Choroid plexus epithelial cell (primary cell): ENCODE measurements around the gene GJC2.

Experiments used
- DNase-seq: peaks from one replicate; pipeline ENCODE4 v3.0.0-alpha.2; 2010; ENCODE audit warnings: low read depth
- H3K4me3 ChIP-seq: 2 replicates; pipeline ENCODE4 v1.5.1; 2011; ENCODE audit warnings: low read depth, mild to moderate bottlenecking, control low read depth, low read length, moderate library complexity
- TF ChIP-seq, protein P1 (sequence below): conservative IDR thresholded peaks from 2 replicates; pipeline ENCODE4 v1.5.1; 2011; ENCODE audit warnings: low read depth, mild to moderate bottlenecking, control low read depth, inconsistent platforms, low read length, moderate library complexity

Gene GJC2

DNA sequence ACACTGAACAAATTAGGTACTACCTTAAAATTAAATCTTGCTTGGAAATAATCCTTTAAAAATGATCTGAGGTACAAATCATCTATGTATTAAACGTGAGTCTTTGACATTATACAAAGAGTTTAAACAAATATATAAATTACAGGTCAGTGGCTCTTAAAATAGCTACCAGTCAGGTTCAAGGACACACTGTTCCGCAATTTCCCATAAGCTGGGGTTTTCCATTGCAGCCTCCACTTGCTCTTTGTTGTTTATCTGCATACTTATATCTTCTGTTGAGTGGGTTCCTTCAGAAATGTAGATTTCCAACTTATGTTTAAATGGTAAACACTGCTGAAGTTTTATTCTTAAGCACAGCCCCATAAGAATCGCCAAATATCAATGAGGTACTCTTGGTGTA is 34.9 kb upstream of the GJC2 start:
- TF ChIP-seq, protein P1, sequence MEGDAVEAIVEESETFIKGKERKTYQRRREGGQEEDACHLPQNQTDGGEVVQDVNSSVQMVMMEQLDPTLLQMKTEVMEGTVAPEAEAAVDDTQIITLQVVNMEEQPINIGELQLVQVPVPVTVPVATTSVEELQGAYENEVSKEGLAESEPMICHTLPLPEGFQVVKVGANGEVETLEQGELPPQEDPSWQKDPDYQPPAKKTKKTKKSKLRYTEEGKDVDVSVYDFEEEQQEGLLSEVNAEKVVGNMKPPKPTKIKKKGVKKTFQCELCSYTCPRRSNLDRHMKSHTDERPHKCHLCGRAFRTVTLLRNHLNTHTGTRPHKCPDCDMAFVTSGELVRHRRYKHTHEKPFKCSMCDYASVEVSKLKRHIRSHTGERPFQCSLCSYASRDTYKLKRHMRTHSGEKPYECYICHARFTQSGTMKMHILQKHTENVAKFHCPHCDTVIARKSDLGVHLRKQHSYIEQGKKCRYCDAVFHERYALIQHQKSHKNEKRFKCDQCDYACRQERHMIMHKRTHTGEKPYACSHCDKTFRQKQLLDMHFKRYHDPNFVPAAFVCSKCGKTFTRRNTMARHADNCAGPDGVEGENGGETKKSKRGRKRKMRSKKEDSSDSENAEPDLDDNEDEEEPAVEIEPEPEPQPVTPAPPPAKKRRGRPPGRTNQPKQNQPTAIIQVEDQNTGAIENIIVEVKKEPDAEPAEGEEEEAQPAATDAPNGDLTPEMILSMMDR = no peak
- no peak for DNase-seq
- H3K4me3 ChIP-seq = no peak overlapping the region

DNA sequence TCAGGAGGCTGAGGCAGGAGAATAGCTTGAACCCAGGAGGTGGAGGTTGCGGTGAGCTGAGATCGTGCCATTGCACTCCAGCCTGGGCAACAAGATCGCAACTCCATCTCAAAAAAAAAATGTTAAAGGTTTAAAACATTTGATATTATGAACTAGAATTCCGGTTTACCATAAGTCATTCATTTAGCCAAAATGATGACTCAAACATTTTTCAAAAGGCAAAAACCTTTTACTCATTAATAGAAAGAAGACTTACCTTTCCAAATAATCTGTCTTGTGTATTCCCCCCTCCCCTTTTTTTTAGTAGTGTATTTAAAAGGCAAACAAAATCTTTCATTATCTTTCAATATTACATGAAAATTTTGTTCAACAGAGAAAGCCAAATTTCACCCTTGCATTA is 32.4 kb upstream of the GJC2 start:
- DNase-seq = no peak
- TF ChIP-seq, protein P1 = no peak
- H3K4me3 ChIP-seq = no peak overlapping the region

DNA sequence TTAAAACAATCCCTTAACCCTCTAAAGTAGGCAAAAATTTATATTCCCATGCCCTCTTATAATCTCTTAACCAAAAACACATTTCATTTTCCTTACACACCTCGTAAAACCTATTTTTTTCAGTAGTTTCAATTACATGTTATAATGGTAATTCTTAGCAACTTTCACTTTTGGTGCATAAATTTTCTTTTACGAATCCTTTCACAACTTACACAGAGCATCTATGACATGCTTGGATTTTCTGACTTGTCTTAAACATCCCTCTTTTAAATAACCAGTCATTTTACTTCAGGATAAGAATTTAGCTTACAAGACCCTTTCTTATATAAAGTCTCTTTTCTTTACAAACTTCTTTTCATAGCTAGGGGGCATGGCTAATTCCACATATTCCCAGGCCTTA is 31.7 kb upstream of the GJC2 start:
- TF ChIP-seq, protein P1 = no peak
- no peak overlapping the region for H3K4me3 ChIP-seq
- no peak for DNase-seq

DNA sequence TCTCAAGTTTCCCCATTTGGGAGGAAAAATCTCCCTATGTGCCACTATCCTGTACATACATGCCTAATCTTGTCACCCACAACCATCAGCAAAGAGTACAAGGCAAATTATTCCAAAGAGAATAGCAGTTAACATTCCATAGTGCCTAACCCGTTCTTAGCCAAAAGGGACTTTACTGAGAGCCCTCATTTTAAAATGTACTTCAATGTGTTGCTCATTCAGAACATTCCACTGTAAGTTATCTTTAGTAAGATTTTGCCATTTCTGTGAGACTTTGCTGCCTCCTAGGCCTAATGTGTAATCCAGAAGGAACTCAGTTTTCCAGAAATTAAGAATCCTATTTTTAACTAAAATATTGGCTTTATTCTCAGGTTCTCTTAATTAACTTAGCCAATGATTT is 29.4 kb upstream of the GJC2 start:
- H3K4me3 ChIP-seq = no peak overlapping the region
- no peak for DNase-seq
- TF ChIP-seq, protein P1 = no peak

DNA sequence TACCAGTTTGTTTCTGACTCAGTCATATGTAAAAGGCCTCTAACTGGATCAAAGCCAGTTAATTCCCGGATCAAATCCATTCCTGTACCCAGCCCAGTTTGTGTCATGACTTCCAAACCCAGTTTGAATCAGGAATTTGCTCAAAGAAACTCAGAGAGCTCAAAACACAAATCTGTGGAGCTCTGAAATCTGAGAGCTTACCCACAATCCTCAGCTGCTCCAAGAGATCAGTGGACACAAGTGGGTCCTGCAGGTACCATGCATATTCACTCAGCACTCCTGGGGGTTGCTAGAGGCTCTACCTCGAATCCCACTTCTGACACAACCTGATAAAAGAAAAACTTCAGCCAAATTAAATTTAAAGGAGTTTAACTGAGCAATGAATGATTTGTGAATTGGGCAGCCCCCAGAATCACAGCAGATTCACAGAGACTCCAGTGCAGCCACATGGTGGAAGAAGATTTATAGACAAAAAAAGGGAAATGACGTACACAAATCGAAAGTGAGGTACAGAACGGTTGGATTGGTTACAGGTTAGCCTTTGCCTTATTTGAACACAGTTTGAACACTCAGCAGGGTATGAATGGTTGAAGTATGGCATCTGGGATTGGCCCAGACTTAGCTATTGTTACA is 28.8 kb upstream of the GJC2 start:
- no peak for DNase-seq

DNA sequence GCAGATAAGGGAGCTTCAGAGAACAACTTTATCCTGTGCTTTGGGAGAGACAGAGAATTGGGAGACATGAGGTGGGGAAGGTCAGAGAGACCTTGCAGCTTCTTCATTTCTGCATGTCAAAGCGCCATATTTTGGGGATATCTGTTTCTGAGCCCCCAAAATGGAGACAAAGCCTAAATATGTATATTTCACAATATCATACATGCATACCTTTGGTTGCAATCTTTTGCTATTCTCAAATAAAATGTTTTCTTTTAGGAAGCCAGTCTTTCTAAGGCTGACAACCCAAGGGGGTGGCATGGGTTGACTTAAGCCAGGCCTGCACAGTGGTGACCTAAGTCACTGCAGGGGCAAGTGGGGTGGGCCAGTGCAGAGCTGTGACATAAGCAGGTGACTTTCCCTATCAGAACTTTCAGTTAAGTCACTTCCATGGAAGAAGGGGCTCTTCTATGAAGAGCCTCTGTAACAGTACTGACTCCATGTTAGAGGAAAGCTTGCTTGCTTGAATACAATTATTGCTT is 26.7 kb upstream of the GJC2 start:
- H3K4me3 ChIP-seq = no peak overlapping the region
- TF ChIP-seq, protein P1 = no peak
- DNase-seq = no peak

More for the DNA sequence above, 28.8 kb upstream of the GJC2 start:
- TF ChIP-seq, protein P1 = no peak
- no peak overlapping the region for H3K4me3 ChIP-seq

DNA sequence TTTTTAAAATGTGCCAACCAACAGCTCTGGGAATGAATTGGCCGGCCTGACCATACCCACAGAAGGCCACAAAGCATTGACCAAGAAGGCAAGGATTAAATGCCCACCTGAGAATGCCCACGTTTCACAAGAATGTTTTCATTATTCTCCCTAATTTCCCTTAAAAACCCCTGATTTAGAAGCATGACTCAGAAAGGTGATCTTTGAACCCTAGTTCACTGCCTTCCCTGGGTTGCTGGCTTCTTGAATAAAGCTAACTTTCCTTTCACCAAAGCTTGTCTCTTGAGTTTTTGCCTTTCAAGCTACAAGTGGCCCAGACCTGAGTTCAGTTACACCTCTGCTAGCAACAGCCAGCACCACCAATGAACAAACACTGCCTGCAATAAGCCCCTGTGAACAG is 26.2 kb upstream of the GJC2 start:
- no peak for DNase-seq
- TF ChIP-seq, protein P1 = no peak
- H3K4me3 ChIP-seq = no peak overlapping the region
